Astrocyte of the spinal cord (primary cell): Measurements from ENCODE around the gene ZBED1.

Source experiments
- DNase-seq: peaks from one replicate; pipeline ENCODE4 v3.0.0; 2011; ENCODE audit warnings: low read depth, low spot score
- H3K4me3 ChIP-seq: 2 replicates; pipeline ENCODE4 v1.5.1; 2011; ENCODE audit warnings: low read depth, mild to moderate bottlenecking, low read length, moderate library complexity
- in situ Hi-C: cut with HindIII; loops from 2 replicates; pipeline ENCODE4 v1.10.0; 2017; ENCODE audit warnings: low sequenced_read_pairs
- TF ChIP-seq, protein P1 (sequence below): IDR thresholded peaks from 2 replicates; pipeline ENCODE4 v1.5.1; 2012; ENCODE audit warnings: low read depth, mild to moderate bottlenecking, low read length, inconsistent platforms

ZBED1 gene

DNA sequence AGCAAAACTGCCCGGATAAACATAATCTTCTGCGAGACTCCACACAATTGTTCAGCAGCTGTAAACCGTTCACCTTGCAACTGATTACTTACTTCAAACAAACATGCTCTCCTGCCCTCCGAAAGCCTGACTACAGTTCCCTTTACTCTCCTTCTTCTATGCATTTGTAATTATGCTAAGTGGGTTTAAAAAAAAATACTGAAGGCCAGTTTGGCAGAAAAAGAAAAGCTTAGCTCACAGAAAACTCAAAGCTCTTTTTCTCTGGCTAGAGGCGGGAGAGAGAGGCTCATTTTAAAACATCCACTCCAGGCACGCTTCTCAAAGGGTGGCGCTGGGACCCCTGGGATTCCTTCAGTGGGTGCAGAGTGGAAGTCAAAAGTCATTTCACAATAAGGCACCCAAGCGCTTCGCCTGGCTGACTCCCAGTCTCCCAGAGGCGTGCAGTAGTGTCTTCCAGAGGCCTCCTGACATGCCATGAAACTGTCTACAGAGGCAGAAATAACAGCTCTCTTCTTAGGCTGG is 1.9 kb downstream of the ZBED1 start:
- DNase-seq = peak; percentile 47
- peak overlapping the region; percentile 21 for H3K4me3 ChIP-seq
- TF ChIP-seq, protein P1, sequence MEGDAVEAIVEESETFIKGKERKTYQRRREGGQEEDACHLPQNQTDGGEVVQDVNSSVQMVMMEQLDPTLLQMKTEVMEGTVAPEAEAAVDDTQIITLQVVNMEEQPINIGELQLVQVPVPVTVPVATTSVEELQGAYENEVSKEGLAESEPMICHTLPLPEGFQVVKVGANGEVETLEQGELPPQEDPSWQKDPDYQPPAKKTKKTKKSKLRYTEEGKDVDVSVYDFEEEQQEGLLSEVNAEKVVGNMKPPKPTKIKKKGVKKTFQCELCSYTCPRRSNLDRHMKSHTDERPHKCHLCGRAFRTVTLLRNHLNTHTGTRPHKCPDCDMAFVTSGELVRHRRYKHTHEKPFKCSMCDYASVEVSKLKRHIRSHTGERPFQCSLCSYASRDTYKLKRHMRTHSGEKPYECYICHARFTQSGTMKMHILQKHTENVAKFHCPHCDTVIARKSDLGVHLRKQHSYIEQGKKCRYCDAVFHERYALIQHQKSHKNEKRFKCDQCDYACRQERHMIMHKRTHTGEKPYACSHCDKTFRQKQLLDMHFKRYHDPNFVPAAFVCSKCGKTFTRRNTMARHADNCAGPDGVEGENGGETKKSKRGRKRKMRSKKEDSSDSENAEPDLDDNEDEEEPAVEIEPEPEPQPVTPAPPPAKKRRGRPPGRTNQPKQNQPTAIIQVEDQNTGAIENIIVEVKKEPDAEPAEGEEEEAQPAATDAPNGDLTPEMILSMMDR = no peak
- in situ Hi-C loops = no loop called here

DNA sequence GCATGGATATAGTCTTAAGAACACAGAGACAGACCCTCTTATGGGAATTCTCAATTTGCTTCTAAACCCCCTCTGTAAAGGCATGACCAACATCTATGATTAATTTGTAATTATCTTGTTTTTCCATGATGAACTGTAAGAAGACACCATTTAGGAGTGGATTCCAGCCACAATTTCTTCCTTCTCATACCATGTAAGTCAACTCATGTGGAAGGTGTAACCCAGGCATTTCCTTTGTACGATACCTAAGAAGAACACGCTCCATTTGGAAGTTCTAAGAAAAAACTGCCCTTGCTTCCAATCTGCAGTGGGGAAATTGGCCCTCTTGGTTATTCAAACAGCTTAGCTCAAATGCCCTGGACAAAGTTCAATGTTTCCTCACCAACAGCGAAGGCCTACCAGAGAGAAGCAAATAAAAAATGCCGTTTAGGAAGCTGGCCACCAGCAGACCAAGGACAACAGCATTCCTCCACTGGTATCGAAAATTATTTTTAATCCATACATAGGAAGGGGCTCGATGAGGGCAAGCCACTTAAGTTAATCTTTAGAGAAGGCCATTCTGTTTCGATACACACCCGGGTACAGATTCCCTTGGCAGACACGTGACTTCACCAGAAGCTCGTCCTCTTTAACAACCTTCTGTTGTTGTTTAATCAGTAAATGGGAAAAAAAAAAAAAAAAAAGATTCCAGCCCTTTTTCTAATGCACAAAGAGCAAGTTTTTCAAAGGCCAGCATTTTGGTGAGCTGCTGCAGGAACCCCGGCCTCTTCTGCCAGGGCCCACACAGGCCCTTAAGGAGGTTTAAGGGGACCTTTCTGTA is 2.6 kb downstream of the ZBED1 start:
- peak; percentile 48 for DNase-seq
- peak overlapping the region; percentile 21 for H3K4me3 ChIP-seq
- TF ChIP-seq, protein P1 = no peak
- in situ Hi-C loops = no loop called here

DNA sequence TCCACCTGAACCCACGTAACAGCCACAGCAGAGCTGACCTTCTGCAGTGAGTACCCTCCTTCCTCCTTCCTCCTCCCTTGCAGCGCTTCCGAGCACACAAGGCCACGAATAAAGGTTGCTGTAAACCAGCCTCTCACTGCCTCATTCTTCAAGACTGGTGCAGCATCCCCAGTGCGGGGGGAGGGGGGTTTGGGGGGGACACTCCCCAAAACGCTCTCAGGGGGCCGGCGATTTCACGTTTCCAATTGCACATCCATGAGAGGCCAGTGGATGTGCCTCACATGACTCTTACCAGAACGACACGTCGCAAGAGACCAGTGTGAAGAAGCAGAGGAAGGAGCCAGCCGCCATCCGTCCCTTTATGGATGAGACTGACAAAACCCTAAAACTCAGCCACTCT is 5.2 kb downstream of the ZBED1 start:
- no peak overlapping the region for H3K4me3 ChIP-seq
- no peak for DNase-seq
- in situ Hi-C loops = no loop called here
- TF ChIP-seq, protein P1 = no peak

DNA sequence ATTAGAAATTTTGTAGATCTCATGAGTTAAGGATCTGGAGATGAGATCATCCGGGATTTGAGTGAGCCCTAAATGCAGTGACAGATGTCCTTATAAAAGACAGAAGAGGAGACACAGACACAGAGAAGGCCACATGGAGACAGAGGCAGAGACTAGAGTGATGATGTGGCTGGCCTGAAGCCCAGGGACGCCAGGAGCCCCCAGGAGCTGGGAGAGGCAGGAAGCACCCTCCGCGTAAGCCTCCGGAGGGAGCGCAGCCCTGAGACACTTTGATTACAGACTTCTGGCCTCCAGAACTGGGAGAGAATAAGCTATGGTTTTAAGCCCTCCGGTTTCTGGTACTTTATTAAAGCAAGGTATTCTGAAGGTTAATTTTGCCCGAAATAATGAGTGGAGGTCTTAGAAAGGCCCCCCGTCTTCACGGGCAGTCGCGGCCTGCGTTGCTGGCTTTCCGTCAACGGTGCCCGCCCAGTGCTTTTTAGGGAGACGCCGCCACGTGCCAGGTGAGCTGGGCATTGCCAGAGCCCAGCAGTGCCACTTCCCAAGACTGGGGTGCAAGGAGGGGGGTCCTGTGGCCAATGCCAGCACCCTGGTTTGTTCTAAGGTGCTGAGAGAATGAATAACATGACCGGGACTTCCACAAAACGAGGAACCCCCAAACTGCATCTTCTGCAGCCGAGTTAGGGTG is 8.1 kb downstream of the ZBED1 start:
- DNase-seq = no peak
- TF ChIP-seq, protein P1 = no peak
- no peak overlapping the region for H3K4me3 ChIP-seq
- in situ Hi-C loops = no loop called here

DNA sequence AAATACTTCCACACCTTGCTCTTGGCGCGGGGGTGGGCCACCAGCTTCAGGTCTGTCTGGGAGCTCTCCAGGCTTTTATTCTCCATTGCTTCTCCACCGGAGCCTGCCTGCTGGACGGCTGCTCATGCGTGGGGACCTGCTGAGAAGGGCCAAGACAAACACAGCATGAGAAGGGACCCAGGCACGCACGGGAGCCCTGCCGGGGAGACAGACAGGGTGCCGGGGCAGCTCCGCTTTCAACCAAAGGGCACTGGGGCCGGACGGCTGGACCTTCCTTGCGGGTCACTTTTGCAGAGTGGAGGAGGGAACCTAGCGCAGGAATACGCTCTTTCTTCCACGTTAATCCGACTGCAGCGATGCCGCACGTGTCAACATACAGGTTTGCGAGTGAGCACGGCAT is 10.1 kb downstream of the ZBED1 start:
- TF ChIP-seq, protein P1 = no peak
- in situ Hi-C loops = no loop called here
- no peak overlapping the region for H3K4me3 ChIP-seq
- DNase-seq = no peak

DNA sequence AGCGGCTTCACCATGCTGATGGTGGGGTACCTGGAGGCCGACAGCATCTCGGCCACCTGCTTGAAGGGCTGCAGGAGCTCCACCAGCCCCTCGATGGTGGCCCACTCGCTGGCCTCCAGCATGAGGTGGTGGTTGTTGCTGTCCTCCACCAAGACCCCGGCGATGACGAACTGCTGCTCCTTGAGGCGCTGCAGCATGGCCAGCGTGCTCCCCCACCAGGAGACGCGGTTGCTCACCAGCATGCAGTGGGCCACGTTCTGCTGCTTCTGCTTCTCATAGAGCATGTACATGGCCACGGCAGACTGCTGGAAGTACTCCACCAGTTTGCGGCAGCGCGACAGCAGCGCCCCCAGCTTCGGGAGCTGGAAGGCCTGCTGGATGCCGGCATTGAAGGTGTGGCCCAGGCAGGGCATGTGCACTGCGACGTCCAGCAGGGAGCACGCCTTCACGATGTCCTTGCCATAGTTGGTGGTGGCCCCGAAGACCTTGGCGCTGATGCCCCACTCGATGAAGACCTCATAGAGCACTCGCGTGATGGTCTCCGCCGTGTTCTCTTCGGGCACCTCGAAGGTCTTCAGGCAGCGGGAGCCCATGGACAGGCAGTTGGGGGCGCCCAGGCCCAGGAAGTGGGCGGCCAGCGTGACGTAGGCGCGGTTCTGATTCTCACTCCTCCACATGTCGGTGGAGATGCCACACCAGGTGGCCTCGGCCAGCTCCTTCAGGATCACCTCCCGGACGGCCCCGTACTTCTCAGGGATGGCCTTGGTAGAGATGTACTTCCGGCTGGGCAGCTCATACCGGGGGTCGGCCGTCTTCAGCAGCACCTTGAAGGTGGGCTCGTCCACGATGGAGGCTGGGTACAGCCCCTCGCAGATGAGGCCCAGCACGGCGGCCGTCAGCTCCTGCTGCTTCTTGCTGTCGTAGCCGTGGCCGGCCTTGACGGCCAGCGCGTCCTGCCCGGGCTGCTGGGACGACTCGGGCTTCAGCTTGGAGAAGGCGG is 11.0 kb downstream of the ZBED1 start:
- no peak for DNase-seq
- H3K4me3 ChIP-seq = no peak overlapping the region
- TF ChIP-seq, protein P1 = no peak
- in situ Hi-C loops = no loop called here
